HL-60 (cell line): ENCODE results near the gene CUL2.

Experiments
- DNase-seq, 2 experiments: peaks; one replicate each; pipeline ENCODE4 v3.0.0-alpha.2; 2010 to 2020; ENCODE audit warnings: low read depth in 1 of 2, low spot score in 1 of 2
- H3K27ac ChIP-seq: fragments of 250-450 bp; sonication (Bioruptor Pico); replicated peaks from 2 replicates; pipeline ENCODE4 v1.5.1; 2020; ENCODE audit warnings: mild to moderate bottlenecking, moderate library complexity
- H3K27me3 ChIP-seq: fragments of 250-450 bp; sonication (Bioruptor Pico); 2 replicates; pipeline ENCODE4 v1.5.1; 2021; ENCODE audit warnings: mild to moderate bottlenecking, moderate library complexity; ENCODE audit not compliant: insufficient read depth, poor library complexity, severe bottlenecking
- H3K4me3 ChIP-seq: replicated peaks from 2 replicates; pipeline ENCODE4 v1.5.1; 2011; ENCODE audit warnings: mild to moderate bottlenecking, control low read depth, low read length; ENCODE audit not compliant: insufficient read depth
- CTCF ChIP-seq: IDR thresholded peaks from one replicate; pipeline ENCODE4 v1.5.1; 2011; ENCODE audit warnings: low read length, control low read depth, inconsistent platforms; ENCODE audit not compliant: insufficient read depth
- GABPA ChIP-seq: IDR thresholded peaks from 2 replicates; pipeline ENCODE4 v1.6.1; 2012; ENCODE audit warnings: low read depth
- POLR2AphosphoS5 ChIP-seq: IDR thresholded peaks from 2 replicates; pipeline ENCODE4 v1.6.1; 2012; ENCODE audit warnings: low read depth
- REST ChIP-seq: IDR thresholded peaks from 2 replicates; pipeline ENCODE4 v1.6.1; 2012; ENCODE audit warnings: low read depth; ENCODE audit not compliant: insufficient replicate concordance
- SPI1 ChIP-seq: IDR thresholded peaks from 2 replicates; pipeline ENCODE4 v1.6.1; 2012; ENCODE audit warnings: low read depth, mild to moderate bottlenecking, borderline replicate concordance

CUL2 gene

GRCh38 chr10:35042783-35043182, 47.4 kb downstream of the CUL2 start:
- TF ChIP-seq GABPA (no peak), CTCF (no peak), REST (no peak), POLR2AphosphoS5 (no peak), SPI1 (no peak)
- Histone ChIP-seq H3K4me3 (no peak overlapping the region), H3K27me3 (no peaks in the 10 kb centered on the region), H3K27ac (no peak overlapping the region)
- no peak for DNase-seq

DNA sequence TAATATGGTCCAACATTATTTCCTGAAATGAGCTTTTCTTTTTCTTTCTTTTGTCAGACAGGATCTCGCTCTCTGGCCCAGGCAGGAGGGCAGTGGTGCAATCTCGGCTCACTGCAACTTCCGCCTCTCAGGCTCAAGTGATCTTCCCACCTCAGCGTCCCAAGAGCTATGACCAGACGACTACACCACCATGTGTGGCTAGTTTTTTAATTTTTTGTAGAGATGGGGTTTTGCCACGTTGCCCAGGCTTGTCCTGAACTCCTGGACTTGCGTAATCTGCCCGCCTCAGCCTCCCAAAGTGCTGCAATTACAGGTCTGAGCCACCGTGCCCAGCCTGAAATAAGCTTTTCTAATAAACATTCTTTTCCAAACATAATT, 48.6 kb downstream of the CUL2 start:
- TF ChIP-seq GABPA = no peak
- TF ChIP-seq REST = no peak
- no peak for TF ChIP-seq SPI1
- no peak for TF ChIP-seq CTCF
- no peak for TF ChIP-seq POLR2AphosphoS5
- Histone ChIP-seq H3K27ac (no peak overlapping the region), H3K4me3 (no peak overlapping the region), H3K27me3 (no peaks in the 10 kb centered on the region)
- no peak for DNase-seq

DNA sequence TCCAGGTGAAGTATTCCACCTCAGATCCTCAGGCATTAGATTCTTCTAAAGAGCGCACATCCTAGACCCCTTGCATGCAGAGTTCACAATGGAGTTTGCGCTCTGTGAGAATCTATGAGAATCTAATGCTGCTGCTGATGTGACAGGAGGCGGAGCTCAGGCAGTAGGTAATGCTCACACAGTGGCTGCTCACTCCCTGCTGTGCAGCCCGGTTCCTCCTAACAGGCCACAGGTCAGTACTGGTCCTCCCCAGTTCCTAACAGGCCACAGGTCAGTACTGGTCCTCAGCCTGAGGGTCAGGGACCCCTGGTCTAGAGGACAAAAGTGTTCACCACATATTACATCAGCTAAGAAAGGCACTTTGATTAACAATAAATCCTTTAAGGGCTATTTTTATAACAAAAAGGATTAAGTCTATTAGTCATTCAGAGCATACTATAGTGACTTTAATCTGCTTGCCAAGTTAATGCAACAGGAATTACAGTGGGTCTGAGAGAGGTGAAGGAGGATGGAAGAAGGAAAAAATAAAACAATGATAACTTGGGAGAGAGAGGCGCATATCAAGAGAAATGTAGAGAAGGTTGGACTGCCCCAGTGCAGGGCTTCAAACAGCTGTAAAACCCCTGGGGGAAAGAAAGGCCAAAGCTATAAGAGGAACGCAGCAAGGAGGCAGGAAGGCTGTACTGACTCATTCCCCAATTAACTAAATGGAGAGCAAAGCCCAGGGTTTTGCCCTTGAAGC, 49.2 kb downstream of the CUL2 start:
- TF ChIP-seq CTCF = no peak
- no peak for TF ChIP-seq GABPA
- TF ChIP-seq POLR2AphosphoS5 = no peak
- Histone ChIP-seq H3K27ac (no peak overlapping the region), H3K27me3 (no peaks in the 10 kb centered on the region), H3K4me3 (no peak overlapping the region)
- DNase-seq = no peak

DNA sequence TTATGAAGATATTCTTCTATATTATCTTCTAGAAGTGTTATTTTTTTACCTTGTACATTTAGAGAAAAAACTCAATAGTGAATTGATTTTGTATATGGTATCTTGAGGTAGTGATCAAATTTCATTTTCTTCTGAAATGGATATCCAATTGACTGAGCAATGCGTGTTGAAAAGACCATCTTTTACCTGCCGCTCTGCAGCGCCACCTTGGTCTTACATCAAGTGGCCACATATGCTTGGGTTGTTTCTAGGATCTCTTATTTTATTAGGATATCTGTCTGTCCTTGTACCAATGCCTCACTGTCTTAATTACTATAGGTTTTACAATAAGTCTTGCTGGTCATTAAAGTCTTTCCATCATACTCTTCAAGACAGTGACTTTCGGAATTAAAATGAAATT, 53.0 kb downstream of the CUL2 start:
- DNase-seq = no peak
- Histone ChIP-seq H3K27me3 (no peaks in the 10 kb centered on the region), H3K27ac (no peak overlapping the region), H3K4me3 (no peak overlapping the region)
- no peak for TF ChIP-seq GABPA
- no peak for TF ChIP-seq POLR2AphosphoS5
- no peak for TF ChIP-seq REST
- no peak for TF ChIP-seq CTCF
- TF ChIP-seq SPI1 = no peak
